SK-N-MC (cell line): Measurements from ENCODE around the gene IL10RB.

Experiments
- EZH2 ChIP-seq: fragments of 200-600 bp; sonication (generic); IDR thresholded peaks from one replicate; pipeline ENCODE4 v1.6.1; 2017; ENCODE audit warnings: antibody characterized with exemption
- FOXP2 ChIP-seq: optimal IDR thresholded peaks from 2 replicates; pipeline ENCODE3; 2011; ENCODE audit warnings: mild to moderate bottlenecking, moderate library complexity; ENCODE audit not compliant: insufficient read depth; ENCODE audit errors: extremely low read length, control extremely low read depth
- POLR2AphosphoS5 ChIP-seq: IDR thresholded peaks from 2 replicates; pipeline ENCODE4 v1.6.1; 2012; ENCODE audit warnings: mild to moderate bottlenecking, low read depth, low read length, borderline replicate concordance

DNA sequence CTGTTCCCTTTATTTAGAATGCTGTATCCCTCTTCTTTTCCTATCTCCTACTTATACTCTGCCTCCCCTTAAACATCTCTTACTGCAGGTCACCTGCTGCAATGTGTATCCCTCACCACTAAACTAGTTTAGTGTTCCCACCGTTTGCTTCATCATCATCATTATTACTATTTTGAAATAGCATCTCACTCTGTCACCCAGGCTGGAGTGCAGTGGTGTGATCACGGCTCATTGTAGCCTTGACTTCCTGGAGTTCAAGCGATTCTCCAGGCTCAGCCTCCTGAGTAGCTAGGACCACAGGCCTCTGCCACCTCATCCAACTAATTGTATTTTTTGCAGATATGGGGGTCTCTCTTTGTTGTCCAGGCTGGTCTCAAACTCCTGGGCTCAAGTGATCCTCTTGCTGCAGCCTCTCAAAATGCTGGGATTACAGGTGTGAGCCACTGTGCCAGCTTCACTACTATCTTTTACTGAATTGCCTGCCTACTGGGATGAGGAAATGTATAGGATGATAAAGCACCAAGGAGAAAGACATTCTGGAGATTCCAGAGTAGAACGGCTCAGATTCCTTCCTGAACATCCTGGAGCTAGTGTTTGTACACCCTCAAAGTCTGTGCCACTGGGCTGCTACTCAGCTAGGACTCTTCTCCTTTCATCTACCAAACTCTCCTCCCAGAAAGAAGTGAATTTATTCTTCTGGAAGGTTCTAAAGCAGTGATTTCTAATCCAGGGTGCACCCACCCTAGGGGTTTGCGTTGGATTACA is 50.0 kb downstream of the IL10RB start:
- TF ChIP-seq EZH2 = no peak
- no peak for TF ChIP-seq POLR2AphosphoS5
- no peak for TF ChIP-seq FOXP2
